ENCODE measurements around the gene ASTN2.
"Not testable (repeated sequence)": the region's sequence is repeated elsewhere in the genome, so short reads cannot be mapped to it uniquely, and the experiment has no call there.

ASTN2 gene

DNA sequence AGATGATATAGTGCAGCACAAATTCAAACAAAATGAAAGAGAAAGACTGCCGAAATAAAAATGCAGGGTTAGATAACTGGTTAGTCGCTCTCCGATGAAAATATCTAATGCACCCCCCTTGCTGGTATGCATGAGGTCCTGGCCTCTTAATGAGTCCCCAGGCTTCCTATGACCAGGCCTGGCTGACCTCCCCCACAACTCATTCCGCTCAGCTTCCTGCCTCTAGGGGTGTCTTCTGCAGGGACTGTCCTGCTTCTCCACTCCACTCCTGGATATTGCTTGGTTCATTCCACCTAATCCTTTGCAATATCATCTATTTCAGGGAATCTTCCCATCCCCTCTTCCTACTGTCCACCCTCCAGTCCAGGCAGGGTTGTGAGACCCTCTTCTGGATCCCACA lies 341.8 kb downstream of the ASTN2 start:
- no peak for DNase-seq

GRCh38 chr9:117072216-117072615 lies 342.6 kb downstream of the ASTN2 start:
- no peak for DNase-seq

DNA sequence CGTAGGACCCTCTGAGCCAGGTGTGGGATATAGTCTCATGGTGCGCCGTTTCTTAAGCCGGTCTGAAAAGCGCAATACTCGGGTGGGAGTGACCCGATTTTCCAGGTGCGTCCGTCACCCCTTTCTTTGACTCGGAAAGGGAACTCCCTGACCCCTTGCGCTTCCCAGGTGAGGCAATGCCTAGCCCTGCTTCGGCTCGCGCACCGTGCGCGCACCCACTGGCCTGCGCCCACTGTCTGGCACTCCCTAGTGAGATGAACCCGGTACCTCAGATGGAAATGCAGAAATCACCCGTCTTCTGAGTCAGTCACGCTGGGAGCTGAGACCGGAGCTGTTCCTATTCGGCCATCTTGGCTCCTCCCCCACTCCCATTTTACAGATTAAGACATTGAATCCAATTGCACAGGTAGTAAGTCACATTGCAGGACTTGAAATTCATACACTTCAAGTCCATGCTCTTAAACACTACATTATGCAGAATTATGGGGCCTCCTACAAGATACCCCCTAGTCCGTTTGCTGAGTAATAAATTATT lies 343.1 kb downstream of the ASTN2 start:
- DNase-seq, result not testable (repeated sequence)

DNA sequence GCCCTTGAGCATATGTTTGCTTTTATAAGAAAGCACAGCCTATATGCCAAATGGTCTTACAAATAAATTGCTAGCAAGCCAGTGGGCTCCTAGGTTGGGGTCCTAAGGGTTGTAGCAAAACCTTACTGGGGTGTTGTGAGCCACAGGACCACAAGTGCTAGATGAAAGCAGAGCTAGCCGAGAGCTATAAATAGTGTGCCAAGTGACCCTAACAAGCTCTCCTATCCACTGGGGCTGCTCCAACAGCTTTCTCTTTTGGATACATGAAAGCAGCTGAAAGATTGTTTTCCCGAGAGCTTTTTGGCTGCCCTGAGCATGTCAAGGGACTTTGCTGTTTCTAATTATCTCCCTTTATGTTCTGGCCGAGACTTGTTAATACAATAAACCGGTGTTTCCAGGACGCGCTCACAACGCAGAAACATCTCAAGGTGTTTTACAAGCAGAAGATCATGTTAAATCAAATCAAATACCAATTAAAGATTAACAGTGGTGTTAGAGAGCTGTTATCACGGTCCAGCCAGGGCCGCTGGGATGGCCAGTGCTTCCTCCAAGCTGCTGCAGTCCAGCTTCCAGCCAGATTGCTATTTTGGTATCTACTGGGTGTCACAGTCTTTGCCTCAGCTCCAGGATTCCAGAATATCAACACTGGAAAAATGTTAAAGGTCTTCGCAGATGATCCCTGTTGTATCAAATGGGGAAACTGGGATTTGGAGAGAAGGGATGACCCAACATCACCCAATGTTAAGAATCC lies 351.0 kb downstream of the ASTN2 start:
- no peak for DNase-seq

- DNase-seq, result no peak
These were observed 353.9 kb downstream of the ASTN2 start for GRCh38 chr9:117060963-117061362.

- no peak for DNase-seq
These were observed 364.9 kb downstream of the ASTN2 start for GRCh38 chr9:117050007-117050406.

GRCh38 chr9:117046666-117047327 lies 368.1 kb downstream of the ASTN2 start:
- no peak for DNase-seq

DNA sequence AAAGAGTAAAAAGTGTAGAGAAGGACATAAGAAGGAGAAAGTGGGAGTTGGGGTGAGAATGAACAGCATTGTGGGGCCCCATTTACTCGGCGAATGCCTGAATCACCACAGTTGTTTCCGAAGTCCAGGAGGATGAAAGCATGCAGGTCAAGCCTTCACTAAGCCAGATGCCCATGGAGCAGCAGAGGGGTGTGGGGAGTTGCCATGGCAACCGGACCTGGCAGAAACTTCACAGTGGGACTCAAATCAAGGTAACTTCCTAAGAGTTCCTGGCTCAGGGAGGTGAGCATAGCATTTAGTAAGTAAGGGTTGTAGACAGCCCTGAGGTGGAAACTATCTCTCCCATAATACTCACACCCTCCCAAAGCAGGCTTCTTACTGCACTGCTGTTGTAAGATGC lies 370.6 kb downstream of the ASTN2 start:
- no peak for DNase-seq

DNA sequence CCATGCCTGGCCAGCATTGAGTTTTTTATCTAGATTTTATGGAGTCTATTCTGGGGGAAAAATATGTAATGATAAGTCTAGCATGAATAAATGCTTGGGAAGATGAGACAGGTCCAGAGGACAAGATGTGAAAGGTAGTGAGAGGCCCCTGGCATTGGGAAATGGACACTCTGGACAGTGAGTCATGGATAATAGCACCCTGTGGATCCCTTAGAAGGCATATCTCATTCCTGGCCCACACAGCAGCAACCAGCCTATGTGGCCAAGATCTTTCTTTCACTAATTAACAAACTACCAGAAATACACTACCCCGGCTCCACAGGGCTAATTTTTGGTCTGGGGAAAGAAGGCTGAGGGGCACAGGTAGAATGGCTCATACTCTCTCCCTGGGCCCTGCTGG lies 371.7 kb downstream of the ASTN2 start:
- no peak for DNase-seq

DNA sequence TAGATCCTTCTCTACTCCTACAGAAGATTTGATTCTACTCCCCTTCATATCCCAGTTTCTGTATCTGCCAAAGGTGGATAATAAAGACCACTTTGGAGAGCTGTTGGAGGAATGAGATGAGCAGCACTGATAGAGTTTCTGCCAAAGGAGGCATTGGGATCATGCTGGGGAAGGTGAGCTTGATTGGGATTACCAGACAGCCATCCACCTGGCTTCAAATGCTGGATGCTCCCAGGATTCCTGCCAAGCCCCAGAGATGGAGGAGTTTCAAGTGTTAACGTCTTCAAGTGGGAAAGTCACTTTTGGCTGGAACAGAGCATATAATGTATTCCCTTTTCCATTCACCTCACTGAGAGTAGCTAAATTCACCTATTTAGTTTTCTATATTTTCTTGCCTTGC lies 379.3 kb downstream of the ASTN2 start:
- no peak for DNase-seq

DNA sequence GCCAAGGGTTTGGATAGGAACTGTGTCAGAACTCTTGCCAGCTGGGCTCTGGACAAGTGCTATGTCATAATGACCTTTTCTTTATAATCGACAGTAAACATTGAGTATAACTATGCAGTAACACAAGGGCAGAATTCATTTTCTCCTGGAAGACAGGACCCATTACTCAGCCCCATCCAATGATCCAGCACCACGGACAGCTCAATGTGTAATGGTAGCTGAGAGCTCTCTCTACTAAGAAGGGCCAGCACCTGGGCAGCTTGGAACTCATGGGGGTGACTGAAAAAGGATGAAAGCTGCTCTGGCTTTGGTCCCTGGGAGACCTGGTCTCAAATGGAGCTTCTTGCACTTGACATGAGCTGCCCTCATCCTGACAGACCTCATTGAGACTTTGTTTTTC lies 380.0 kb downstream of the ASTN2 start:
- no peak for DNase-seq

DNA sequence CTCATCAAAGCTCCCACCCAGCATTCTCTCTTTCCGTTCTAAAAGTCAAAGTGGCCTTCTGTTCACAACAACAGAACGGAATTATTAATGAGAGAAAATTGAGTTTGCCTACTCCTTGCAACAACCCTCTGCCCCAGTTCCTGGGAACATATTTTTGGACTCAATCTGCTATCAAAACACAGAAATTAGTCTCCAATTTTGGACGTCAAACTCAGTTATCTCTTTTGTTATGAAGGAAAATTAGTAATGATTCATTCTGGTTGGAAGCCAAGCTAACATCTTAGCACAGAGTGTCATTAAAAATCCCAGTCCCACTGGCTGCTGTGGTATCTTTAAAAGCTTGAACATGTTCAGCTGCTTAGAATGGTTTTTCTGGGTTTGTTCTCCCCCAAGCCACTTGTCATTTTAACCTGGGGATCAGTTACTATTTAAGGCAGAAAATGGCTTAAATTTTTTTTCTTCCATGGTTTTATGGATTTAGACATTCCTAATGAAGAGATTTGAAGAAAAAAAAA lies 384.5 kb downstream of the ASTN2 start:
- DNase-seq, result no peak

DNA sequence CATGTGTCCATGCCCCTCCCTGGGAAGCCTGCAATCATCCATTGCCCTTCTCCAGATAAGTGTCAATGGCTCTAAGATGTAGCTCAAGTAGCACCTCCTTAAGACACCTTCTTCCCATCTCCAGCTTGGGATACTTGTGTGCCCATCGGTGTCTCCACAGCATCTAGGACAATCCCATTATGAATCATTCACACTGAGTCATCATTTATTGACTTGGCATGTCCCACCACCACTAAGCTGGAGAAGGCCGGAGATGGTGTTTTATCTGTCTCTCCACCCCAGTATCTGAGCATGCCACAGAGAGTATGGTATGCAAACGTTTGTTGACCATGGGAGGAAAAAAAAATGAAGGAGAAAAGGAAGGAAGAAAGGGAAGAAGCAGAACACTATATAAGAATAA lies 385.5 kb downstream of the ASTN2 start:
- no peak for DNase-seq

DNA sequence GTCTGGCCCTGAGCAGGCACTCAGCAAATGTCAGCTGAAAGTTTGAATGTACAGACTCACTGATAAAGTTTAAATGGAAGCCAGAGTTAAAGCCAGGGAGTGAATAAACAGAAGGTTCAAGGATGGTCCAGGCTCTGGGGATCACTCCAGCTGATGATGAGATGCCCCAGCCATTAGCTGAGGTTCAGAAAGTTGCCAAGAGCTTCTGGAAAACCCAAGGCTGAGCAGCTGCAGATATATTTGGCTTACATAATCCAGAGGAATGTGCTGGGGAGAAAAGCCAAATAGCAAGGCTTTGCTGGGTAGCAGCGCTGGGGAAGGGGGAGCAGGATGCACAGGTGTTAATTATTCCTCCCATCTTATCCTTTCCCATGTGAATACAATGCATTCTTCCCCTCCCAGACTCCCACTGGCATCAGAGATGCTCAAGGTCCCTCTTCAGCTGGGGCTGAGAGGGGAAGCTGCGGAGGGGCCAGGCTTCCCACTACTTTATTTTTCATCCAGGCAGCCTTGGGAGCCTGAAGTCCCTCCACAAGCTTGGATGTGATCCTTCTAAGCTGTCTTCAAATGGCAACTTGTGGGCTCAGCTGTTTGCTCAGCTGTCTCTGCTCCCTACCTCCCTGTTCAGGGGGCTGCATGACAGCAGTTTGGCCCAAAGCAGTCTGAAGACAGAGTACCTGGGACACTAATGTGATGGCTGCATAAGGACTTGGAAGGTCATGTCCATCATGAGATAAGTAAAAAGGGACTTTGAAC lies 386.6 kb downstream of the ASTN2 start:
- DNase-seq, result no peak

DNA sequence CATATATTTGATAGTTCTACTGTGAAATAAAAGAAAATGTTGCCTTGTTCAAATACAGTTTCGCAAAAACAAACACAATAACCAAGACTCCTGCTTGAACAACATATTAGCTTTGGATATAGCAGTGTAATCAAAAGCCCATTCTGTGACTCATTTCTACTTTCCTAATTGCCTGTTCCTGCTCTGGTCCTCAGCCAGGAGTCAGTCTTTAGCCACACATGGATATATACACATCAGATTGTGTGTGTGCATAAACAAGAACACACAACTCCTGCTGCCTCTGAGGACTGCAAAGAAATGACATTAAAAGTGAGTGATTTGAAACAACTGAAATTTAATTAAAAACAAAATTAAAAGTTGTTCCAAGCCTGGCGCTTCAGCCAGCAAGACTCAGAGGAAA lies 393.0 kb downstream of the ASTN2 start:
- DNase-seq, result no peak

GRCh38 chr9:117018966-117019617 lies 395.8 kb downstream of the ASTN2 start:
- DNase-seq, result peak in 1 of 2 experiments; percentile 15

DNA sequence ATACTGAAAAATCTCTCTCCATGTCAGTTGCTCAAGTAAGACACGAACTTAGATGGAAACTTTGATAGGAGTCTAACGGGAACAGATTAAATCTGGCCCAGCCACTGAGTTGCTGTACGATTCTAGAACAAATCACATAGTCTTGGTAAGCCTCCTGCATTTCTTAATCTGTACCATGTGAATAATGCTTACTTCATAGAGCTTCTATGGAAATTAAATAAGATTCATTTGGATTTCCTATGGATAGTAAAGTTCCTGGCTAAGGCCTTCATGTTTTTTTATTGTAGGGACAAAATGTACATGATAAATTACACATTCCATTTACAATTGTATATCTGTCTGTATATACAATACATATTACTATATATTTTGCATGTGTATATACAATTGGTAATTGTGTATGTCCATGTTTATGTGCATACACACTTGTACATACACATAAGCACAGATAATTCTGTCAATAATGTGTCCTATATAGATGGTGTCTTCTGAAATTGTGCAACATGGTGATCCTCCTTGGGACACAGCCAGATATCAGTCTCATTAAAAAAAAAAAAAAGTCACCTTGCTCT lies 397.4 kb downstream of the ASTN2 start:
- no peak for DNase-seq

DNA sequence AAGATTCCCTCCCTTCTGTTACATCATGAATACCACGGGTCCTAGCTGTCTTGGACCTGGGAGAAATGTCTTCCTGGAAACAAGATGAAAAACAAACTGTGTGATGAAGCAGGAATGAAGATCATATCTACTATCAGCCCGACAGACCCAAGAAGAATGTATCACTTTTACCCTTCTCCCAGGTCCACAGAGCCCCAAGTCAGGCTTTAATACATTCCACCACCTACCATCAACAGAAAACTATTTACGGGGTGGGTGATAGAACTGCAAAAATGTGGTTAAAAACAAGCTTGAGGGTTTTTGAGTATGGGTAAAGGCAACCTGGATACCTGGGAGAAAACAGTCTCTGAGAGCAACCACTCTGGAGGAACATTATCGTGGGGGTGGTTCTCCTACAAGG lies 400.8 kb downstream of the ASTN2 start:
- DNase-seq, result no peak

DNA sequence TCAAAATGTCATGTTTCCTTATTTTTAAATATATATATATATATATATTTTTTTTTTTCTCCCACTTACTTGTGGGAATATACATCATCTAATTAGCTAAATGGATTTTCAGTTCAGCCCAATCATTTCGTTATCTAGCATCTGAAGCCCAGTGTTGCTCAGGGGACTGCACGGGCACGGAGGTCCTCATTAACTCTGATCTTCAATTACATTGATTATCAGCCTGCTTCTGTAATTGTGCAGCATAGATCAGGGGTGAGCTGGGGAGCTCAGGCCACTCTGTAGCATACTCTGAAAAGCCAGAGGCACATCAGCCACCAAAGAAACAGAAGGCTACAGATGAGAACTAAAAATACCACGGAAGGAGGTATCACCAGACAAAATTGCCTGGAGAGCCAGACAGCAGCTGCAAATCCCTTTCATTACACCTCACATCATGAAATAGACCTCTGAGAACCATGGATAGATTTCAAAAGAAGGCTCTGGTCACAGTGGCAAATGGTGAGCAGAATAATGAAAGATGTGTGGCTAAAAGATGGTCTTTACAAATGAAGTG lies 401.3 kb downstream of the ASTN2 start:
- no peak for DNase-seq

DNA sequence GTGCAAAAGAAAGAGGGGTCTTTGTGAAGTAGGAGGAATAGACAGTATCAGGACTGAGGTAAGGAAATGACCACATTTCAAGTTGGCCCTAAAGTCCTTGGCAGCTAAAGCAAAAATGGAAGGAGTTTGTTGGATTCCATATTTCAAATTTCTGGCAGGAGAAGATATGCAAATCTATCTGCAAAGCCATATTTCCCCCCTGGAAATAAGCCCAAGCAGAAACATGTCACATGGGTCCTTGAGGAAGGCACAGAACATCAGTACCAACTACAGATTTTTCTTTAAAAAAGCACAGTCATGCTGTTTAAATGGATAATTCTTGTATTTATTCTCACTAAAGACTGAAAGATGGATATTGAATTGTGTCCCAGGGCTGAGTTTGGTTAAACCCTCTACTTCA lies 404.8 kb downstream of the ASTN2 start:
- no peak for DNase-seq

GRCh38 chr9:117008876-117009275 lies 406.0 kb downstream of the ASTN2 start:
- DNase-seq, result no peak

- no peak for DNase-seq
These were observed 406.4 kb downstream of the ASTN2 start for GRCh38 chr9:117008461-117008860.
